ENCODE measurements around the gene NUTF2.

Gene NUTF2

DNA sequence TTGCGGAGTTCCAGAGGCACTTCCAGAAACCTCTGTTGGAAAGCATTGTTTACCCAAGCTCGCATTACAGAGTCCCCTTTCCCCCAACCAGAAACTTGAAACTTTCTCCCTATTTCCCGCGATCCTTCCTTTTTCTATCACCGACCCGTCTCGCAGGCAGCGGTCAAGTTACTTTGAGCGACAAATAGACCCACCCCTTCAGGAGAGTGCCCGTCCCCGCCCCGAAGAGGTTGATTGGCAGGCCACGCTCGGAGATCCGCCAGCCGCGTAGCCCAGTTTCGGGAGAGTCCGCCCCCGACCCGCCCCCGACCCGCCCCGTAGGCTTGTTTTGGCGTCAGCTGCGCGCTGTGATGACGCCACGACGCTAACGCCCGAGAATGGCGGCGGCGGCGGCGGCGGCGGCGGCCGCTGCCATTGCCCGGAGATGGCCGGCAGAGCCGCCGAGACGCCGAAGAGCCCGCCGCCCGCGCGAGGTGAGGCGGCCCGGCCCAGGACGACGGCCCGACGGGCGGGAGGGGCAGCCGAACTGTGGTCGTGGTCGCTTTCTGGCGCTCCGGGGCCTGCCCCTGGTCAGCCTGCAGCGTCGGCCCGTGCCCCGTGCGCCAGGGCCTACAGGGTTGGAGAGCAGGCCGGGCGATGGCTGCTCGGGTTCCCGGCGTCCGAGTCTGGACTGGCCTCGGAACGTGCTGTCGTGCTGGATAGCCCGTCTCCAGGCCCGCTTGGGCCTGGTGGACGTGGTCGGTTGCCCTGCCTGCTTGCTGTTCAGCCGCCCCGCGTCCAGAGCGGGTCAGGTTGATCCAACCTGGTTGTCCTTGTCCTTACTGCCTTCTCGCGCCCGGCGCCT, 46.4 kb downstream of the NUTF2 start, which contains the start of gene PSKH1:
PSKH1 (plus strand) TSS at position 356 of the 844 bp plus-strand sequence. CDS start 15,496 bp downstream, outside the sequence.
- Histone ChIP-seq H3K36me3 (ENCODE audit: control insufficient read depth, insufficient read depth, low read length) (no peaks in the 10 kb centered on the region), H3K4me3 (replicated peaks; ENCODE audit: low read depth, low read length) (peak within 1 kb of the TSS; percentile 96), H3K27me3 (replicated peaks; ENCODE audit: control insufficient read depth, insufficient read depth, low read length) (no peaks in the 10 kb centered on the region)
- TF ChIP-seq, protein P1, sequence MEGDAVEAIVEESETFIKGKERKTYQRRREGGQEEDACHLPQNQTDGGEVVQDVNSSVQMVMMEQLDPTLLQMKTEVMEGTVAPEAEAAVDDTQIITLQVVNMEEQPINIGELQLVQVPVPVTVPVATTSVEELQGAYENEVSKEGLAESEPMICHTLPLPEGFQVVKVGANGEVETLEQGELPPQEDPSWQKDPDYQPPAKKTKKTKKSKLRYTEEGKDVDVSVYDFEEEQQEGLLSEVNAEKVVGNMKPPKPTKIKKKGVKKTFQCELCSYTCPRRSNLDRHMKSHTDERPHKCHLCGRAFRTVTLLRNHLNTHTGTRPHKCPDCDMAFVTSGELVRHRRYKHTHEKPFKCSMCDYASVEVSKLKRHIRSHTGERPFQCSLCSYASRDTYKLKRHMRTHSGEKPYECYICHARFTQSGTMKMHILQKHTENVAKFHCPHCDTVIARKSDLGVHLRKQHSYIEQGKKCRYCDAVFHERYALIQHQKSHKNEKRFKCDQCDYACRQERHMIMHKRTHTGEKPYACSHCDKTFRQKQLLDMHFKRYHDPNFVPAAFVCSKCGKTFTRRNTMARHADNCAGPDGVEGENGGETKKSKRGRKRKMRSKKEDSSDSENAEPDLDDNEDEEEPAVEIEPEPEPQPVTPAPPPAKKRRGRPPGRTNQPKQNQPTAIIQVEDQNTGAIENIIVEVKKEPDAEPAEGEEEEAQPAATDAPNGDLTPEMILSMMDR (IDR thresholded peaks at IDR 0.05; ENCODE audit: insufficient read depth, low read length, poor library complexity, severe bottlenecking) = no peak
- peak; percentile 92 for DNase-seq (ENCODE audit: extremely low read depth, insufficient read length)

DNA sequence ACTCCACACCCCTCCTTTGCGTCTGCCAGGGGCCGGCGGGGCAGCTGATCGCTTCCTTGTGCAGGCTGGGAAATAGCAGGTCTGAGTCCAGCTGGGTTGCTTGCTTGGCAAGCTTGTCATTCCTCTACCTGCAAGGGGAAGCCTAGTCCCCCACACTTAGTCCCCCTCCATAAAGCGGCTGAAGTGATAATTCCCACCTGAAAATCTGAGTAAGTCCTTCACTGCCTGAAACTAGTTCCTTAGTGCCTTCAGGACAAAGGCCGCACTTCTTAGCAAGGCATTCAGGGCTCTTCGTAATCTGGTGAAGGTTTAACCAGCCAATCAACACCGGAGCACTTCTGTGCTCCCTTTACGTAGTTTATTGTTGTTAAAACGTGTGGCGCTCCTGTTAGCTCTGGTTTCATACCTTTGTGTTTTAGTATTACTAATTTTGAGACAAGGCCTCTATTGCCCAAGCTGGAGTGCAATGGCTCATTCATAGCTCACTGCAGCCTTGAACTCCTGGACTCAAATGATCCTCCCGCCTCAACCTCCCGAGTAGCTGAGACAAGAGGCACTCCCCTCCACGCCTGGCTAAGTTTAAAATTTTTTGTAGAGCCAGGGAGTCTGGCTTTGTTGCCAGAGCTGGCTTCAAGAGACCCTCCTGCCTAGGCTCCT, 47.1 kb downstream of the NUTF2 start:
- TF ChIP-seq, protein P1 (IDR thresholded peaks at IDR 0.05; ENCODE audit: insufficient read depth, low read length, poor library complexity, severe bottlenecking) = no peak
- DNase-seq (ENCODE audit: extremely low read depth, insufficient read length) = no peak
- Histone ChIP-seq H3K4me3 (replicated peaks; ENCODE audit: low read depth, low read length) (peak overlapping the region; percentile 96), H3K27me3 (replicated peaks; ENCODE audit: control insufficient read depth, insufficient read depth, low read length) (no peaks in the 10 kb centered on the region), H3K36me3 (ENCODE audit: control insufficient read depth, insufficient read depth, low read length) (no peaks in the 10 kb centered on the region)

DNA sequence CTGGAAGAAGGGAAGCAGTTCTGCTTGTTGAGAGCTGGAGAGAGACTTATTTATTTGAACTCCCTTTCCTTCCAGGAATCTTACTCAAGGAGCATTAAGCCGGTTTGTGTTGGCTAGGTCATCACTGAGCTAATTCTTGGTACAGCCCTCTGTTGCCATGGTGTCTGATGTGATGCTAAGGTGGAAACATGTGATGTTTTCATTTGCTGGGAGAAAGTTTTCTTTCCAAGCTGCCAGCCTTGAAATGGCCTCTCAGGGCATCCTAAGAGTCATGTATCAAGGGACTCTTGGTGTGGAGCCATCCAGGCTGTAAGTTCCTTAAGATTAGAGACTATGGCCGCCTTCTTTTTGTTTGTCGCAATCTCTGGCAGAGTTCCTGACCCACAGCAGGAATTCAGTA, 50.5 kb downstream of the NUTF2 start:
- H3K36me3 ChIP-seq (ENCODE audit: control insufficient read depth, insufficient read depth, low read length) = no peaks in the 10 kb centered on the region
- no peaks in the 10 kb centered on the region for H3K27me3 ChIP-seq (replicated peaks; ENCODE audit: control insufficient read depth, insufficient read depth, low read length)
- TF ChIP-seq, protein P1 (IDR thresholded peaks at IDR 0.05; ENCODE audit: insufficient read depth, low read length, poor library complexity, severe bottlenecking) = no peak
- DNase-seq (ENCODE audit: extremely low read depth, insufficient read length) = no peak
- no peak overlapping the region for H3K4me3 ChIP-seq (replicated peaks; ENCODE audit: low read depth, low read length)

DNA sequence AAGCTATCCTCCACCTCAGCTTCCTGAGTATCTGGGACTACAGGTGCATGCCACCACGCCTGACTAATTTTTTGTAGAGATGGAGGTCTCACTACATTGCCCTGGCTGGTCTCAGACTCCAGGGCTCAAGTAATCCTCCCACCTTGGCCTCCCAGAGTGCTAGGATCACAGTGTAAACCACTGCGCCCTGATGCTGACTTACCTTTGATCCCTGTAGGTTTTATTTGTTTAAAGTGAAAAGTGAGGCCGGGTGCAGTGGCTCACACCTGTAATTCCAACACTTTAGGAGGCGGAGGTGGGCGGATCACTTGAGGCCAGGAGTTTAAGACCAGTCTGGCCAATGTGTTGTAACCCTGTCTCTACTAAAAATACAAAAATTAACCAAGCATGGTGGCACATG, 55.0 kb downstream of the NUTF2 start:
- no peak for DNase-seq (ENCODE audit: extremely low read depth, insufficient read length)
- Histone ChIP-seq H3K27me3 (replicated peaks; ENCODE audit: control insufficient read depth, insufficient read depth, low read length) (no peaks in the 10 kb centered on the region), H3K4me3 (replicated peaks; ENCODE audit: low read depth, low read length) (no peak overlapping the region), H3K36me3 (ENCODE audit: control insufficient read depth, insufficient read depth, low read length) (no peaks in the 10 kb centered on the region)
- TF ChIP-seq, protein P1 (IDR thresholded peaks at IDR 0.05; ENCODE audit: insufficient read depth, low read length, poor library complexity, severe bottlenecking) = no peak

DNA sequence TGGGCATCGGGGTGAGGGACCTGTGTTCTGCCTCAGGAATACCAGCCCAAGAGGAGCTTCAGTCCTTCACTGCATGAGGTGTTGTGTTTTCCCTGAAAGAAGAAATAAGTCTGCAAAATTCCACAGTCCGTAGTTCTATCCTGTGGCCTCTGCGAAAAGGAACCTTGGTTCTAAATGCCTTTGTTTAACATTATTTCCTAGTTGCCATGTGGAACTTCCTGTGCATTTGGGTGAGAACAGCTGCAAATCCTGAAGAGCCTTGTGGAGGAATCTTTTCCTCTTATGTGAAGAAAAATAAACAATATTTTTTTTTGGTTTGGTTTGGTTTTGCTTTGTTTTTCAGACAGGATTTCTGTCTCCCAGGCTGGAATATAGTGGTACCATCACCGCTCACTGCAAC, 56.1 kb downstream of the NUTF2 start:
- no peak overlapping the region for H3K4me3 ChIP-seq (replicated peaks; ENCODE audit: low read depth, low read length)
- no peaks in the 10 kb centered on the region for H3K36me3 ChIP-seq (ENCODE audit: control insufficient read depth, insufficient read depth, low read length)
- TF ChIP-seq, protein P1 (IDR thresholded peaks at IDR 0.05; ENCODE audit: insufficient read depth, low read length, poor library complexity, severe bottlenecking) = no peak
- no peak for DNase-seq (ENCODE audit: extremely low read depth, insufficient read length)
- H3K27me3 ChIP-seq (replicated peaks; ENCODE audit: control insufficient read depth, insufficient read depth, low read length) = no peaks in the 10 kb centered on the region
